Measurements from ENCODE around the gene PHPT1. TPM values are rescaled to one million over a fixed set of nuclear protein-coding genes. Genes with fewer than 3 reads are reported as not detected.
A peak's percentile ranks its signal among the peaks of the same experiment; 100 is the strongest.

The PHPT1 gene
- total RNA-seq, 4 donors from 2014 or later = 98.8 to 204 (median 152) TPM

- in situ Hi-C loops (cut with MboI; ENCODE audit: low sequenced_read_pairs in 4 of 4) (no loop called here), intact Hi-C loops (cut with DNase I; ENCODE audit: low total_unique reads) (loop anchor here (1.0 to 2.0 kb wide), 2 partner anchors 19 kb away; no protein-coding TSS in a partner anchor)
- DNase-seq (peak in 1 of 2 donors; percentile 13), ATAC-seq (no peak)
- Histone ChIP-seq H3K4me1 (peaks cover 23 to 37% of the 10 kb centered on the region in 2 donors), H3K27me3 (no peaks in the 10 kb centered on the region), H3K27ac (no peak overlapping the region), H3K36me3 (peaks cover 0 to 12% of the 10 kb centered on the region in 2 donors), H3K9me3 (no peaks in the 10 kb centered on the region), H3K4me3 (no peak overlapping the region)
- TF ChIP-seq CTCF (IDR thresholded peaks at IDR 0.05 in 4 of 5, conservative IDR thresholded peaks at IDR 0.05 in 1 of 5) (no peak), POLR2A (IDR thresholded peaks at IDR 0.05) (no peak)
These were observed 5.1 kb downstream of the PHPT1 start for GRCh38 chr9:136854113-136854841.

- H3K4me3 ChIP-seq = no peak overlapping the region
- H3K27ac ChIP-seq = no peak overlapping the region
- in situ Hi-C loops (cut with MboI; ENCODE audit: low sequenced_read_pairs in 4 of 4) = no loop called here
- ATAC-seq = no peak
- H3K4me1 ChIP-seq = peaks cover 22 to 34% of the 10 kb centered on the region in 2 donors
- peaks cover 0 to 12% of the 10 kb centered on the region in 2 donors for H3K36me3 ChIP-seq
- no peaks in the 10 kb centered on the region for H3K27me3 ChIP-seq
- no peaks in the 10 kb centered on the region for H3K9me3 ChIP-seq
- intact Hi-C loops (cut with DNase I; ENCODE audit: low total_unique reads) = loop anchor here (1.0 to 2.0 kb wide), 2 partner anchors 18 to 20 kb away; no protein-coding TSS in a partner anchor
- TF ChIP-seq POLR2A (IDR thresholded peaks at IDR 0.05) = no peak
- no peak for TF ChIP-seq CTCF (IDR thresholded peaks at IDR 0.05 in 4 of 5, conservative IDR thresholded peaks at IDR 0.05 in 1 of 5)
- DNase-seq = peak in 1 of 2 donors; percentile 12
These were observed 5.7 kb downstream of the PHPT1 start for GRCh38 chr9:136854842-136855460.

DNA sequence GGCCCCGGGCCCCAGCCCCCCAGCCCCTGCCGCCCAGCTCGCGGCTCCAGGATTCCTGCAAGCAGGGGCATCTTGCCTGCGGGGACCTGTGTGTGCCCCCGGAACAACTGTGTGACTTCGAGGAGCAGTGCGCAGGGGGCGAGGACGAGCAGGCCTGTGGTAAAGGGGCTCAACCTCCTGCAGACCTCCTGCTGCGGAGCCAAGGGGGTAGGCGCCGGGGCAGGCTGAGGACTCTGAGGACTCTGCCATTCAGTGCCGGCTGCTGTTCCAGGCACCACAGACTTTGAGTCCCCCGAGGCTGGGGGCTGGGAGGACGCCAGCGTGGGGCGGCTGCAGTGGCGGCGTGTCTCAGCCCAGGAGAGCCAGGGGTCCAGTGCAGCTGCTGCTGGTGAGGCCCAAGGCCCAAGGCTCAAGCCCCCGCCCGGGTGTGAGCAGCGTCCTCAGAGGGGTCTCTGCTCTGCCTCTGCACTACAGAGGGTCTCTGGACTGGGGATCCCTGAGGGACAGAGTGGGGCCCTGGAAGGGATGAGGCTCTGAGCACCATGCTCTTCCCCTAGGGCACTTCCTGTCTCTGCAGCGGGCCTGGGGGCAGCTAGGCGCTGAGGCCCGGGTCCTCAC, 6.4 kb downstream of the PHPT1 start:
- TF ChIP-seq POLR2A (IDR thresholded peaks at IDR 0.05) (no peak), CTCF (IDR thresholded peaks at IDR 0.05 in 4 of 5, conservative IDR thresholded peaks at IDR 0.05 in 1 of 5) (no peak)
- Histone ChIP-seq H3K4me3 (no peak overlapping the region), H3K27me3 (no peaks in the 10 kb centered on the region), H3K4me1 (peaks cover 16 to 28% of the 10 kb centered on the region in 2 donors), H3K36me3 (peaks cover 0 to 11% of the 10 kb centered on the region in 2 donors), H3K27ac (no peak overlapping the region), H3K9me3 (no peaks in the 10 kb centered on the region)
- no peak for DNase-seq
- intact Hi-C loops (cut with DNase I; ENCODE audit: low total_unique reads) (loop anchor here (2.0 kb wide), 1 partner anchor 17 kb away; no protein-coding TSS in a partner anchor), in situ Hi-C loops (cut with MboI; ENCODE audit: low sequenced_read_pairs in 4 of 4) (no loop called here)
- ATAC-seq = no peak

- ATAC-seq (no peak), DNase-seq (no peak)
- intact Hi-C loops (cut with DNase I; ENCODE audit: low total_unique reads) (no loop called here), in situ Hi-C loops (cut with MboI; ENCODE audit: low sequenced_read_pairs in 4 of 4) (no loop called here)
- Histone ChIP-seq H3K27me3 (no peaks in the 10 kb centered on the region), H3K4me1 (peaks cover 12 to 23% of the 10 kb centered on the region in 2 donors), H3K36me3 (peaks cover 0 to 9% of the 10 kb centered on the region in 2 donors), H3K4me3 (no peak overlapping the region), H3K27ac (no peak overlapping the region), H3K9me3 (no peaks in the 10 kb centered on the region)
- TF ChIP-seq CTCF (IDR thresholded peaks at IDR 0.05 in 4 of 5, conservative IDR thresholded peaks at IDR 0.05 in 1 of 5) = no peak
- TF ChIP-seq POLR2A (IDR thresholded peaks at IDR 0.05) = no peak
These were observed 6.9 kb downstream of the PHPT1 start for GRCh38 chr9:136856079-136856476.

Data from gastrocnemius medialis (tissue), 4 donors.